RWPE2 (cell line): ENCODE measurements around the gene ZNF524.

Source experiments
- ATAC-seq: fragments of 200-7000 bp; cut with Tn5 transposase; 3 replicates; pipeline ENCODE4 v1.9.1; 2021; ENCODE audit warnings: low read depth
- DNase-seq: peaks from one replicate; pipeline ENCODE4 v3.0.0-alpha.2; 2020; ENCODE audit warnings: low spot score
- H3K27ac ChIP-seq: fragments of 450-650 bp; 2 replicates; pipeline ENCODE4 v1.5.1; 2017; ENCODE audit warnings: mild to moderate bottlenecking; ENCODE audit not compliant: poor library complexity, severe bottlenecking
- H3K27me3 ChIP-seq: fragments of 250-450 bp; sonication (Bioruptor Pico); 2 replicates; pipeline ENCODE4 v1.5.1; 2021; ENCODE audit warnings: mild to moderate bottlenecking, moderate library complexity; ENCODE audit not compliant: insufficient read depth, poor library complexity, severe bottlenecking
- H3K36me3 ChIP-seq: fragments of 250-450 bp; sonication (Bioruptor Pico); 2 replicates; pipeline ENCODE4 v1.5.1; 2020; ENCODE audit warnings: low read depth, mild to moderate bottlenecking, moderate library complexity
- H3K4me1 ChIP-seq: fragments of 250-450 bp; sonication (Bioruptor Pico); 2 replicates; pipeline ENCODE4 v1.5.1; 2021; ENCODE audit warnings: mild to moderate bottlenecking, moderate library complexity; ENCODE audit not compliant: insufficient read depth, poor library complexity, severe bottlenecking
- H3K4me3 ChIP-seq: fragments of 250-450 bp; sonication (Bioruptor Pico); 2 replicates; pipeline ENCODE4 v1.5.1; 2021; ENCODE audit warnings: mild to moderate bottlenecking, moderate library complexity; ENCODE audit not compliant: severe bottlenecking
- H3K9me3 ChIP-seq: fragments of 250-450 bp; sonication (Bioruptor Pico); 2 replicates; pipeline ENCODE4 v1.5.1; 2021; ENCODE audit warnings: mild to moderate bottlenecking, moderate library complexity; ENCODE audit not compliant: severe bottlenecking
- CTCF ChIP-seq: fragments of 450-650 bp; IDR thresholded peaks from one replicate; pipeline ENCODE4 v1.5.1; 2017; ENCODE audit warnings: mild to moderate bottlenecking, moderate library complexity; ENCODE audit not compliant: poor library complexity, severe bottlenecking

The ZNF524 gene

DNA sequence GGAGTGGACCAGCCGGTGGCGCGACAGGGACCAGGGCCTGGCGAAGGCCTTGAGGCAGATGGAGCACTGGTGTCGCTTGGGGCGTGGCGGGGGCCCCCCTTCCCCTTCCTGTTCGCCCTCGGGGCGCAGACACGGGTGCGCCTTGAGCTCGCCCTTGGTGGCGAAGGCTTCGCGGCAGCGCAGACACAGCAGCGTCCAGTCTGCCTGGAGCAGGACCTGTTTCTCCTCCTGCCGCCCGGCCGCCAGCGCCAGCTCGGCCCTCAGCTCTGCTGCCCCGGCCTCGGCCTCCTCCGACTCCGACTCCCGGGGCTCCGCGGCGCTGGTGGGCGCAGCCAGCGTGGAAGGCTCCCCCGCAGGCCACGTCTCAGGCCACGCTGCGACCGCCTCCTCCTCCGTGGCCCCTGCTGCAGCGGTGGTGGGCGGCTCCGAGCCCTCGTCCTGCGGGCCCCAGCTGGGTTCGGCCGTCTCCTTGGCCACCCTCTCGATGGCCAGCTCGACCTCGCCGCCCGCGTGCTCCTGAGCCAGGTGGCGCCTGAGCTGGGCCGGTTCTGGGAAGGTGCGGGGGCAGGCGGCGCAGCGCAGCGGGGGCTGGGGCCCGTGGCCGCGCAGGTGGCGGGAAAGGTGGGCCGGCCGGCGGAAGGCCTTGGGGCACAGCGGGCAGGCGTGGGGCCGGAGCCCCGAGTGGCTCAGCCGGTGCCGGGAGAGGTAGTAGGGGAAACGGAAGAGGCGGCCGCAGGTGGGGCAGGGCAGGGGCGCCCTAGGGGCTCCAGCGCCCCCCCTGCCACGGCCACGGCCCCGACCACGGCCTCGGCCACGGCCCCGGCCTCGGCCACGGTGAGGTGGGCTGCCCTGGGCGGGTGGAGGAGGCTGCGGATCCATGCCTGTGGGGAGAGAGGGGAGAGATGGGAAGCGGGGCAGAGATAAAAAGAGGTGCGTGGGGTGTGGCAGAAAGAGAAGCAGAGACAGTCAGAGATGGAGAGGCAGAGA is 21.0 kb upstream of the ZNF524 start:
- no peaks in the 10 kb centered on the region for H3K27me3 ChIP-seq
- H3K36me3 ChIP-seq: 0 out of 2 replicates have a peak, but pooled peaks cover 7% of the 10 kb centered on the region
- H3K27ac ChIP-seq: peak overlapping the region; percentile 70
- H3K9me3 ChIP-seq: no peaks in the 10 kb centered on the region
- no peak for TF ChIP-seq CTCF
- peak overlapping the region; percentile 93 for H3K4me3 ChIP-seq
- DNase-seq (no peak), ATAC-seq (no peak)
- no peaks in the 10 kb centered on the region for H3K4me1 ChIP-seq

GRCh38 chr19:55579766-55580621 is 20.1 kb upstream of the ZNF524 start:
- Histone ChIP-seq H3K27ac (peak overlapping the region; percentile 70), H3K9me3 (no peaks in the 10 kb centered on the region), H3K4me3 (peak overlapping the region; percentile 93), H3K4me1 (no peaks in the 10 kb centered on the region), H3K36me3 (0 out of 2 replicates have a peak, but pooled peaks cover 7% of the 10 kb centered on the region), H3K27me3 (no peaks in the 10 kb centered on the region)
- no peak for TF ChIP-seq CTCF
- ATAC-seq: peak; percentile 44
- DNase-seq: no peak

GRCh38 chr19:55580628-55581144 is 19.4 kb upstream of the ZNF524 start, which contains the start of gene ZNF579:
ZNF579 (minus strand) TSS chr19:55580848; CDS start chr19:55579639, 1,209 bp downstream.
- Histone ChIP-seq H3K4me3 (peak within 1 kb of the TSS; percentile 93), H3K27ac (peak within 1 kb of the TSS; percentile 70), H3K36me3 (0 out of 2 replicates have a peak, but pooled peaks cover 7% of the 10 kb centered on the region), H3K4me1 (no peaks in the 10 kb centered on the region), H3K27me3 (no peaks in the 10 kb centered on the region), H3K9me3 (no peaks in the 10 kb centered on the region)
- peak; percentile 82 for DNase-seq
- TF ChIP-seq CTCF: no peak
- ATAC-seq: peak; percentile 73

DNA sequence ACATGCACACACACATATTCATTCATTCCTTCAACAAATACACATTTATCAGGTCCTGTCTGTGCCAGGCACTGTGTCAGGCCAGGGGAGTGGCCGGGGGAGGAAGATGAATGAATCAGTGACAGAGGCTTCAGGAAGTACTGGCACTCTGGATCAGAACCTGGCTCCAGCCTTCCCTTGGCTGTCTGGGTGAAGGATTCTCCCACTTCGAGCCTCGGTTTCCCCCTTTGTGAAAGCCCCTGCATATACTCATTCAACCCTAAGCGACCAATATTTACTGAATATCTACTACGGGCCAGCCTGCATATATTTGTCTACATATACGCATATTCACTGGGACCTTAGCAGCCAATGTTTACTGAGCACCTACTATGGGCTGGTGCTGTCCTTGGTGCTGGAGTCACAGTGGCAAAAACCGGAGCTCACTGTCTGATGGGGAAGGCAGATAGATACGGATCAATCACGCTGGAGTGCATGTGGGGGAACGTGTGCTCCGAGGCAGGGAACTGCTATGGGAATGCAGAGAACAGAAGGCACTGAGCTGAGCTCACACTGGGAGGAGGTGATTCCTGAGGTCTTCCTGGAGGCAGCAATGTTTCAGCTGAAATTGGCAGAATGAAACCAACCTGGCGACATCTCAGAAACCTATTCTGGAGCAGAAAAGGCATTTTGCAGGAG is 18.8 kb upstream of the ZNF524 start:
- ATAC-seq: no peak
- DNase-seq: no peak

More for the DNA sequence above, 18.8 kb upstream of the ZNF524 start:
- peak overlapping the region; percentile 70 for H3K27ac ChIP-seq
- no peak for TF ChIP-seq CTCF
- H3K9me3 ChIP-seq: no peaks in the 10 kb centered on the region
- 0 out of 2 replicates have a peak, but pooled peaks cover 7% of the 10 kb centered on the region for H3K36me3 ChIP-seq
- peaks cover 3% of the 10 kb centered on the region for H3K4me1 ChIP-seq
- no peaks in the 10 kb centered on the region for H3K27me3 ChIP-seq
- H3K4me3 ChIP-seq: peak overlapping the region; percentile 93
